Measurements from ENCODE around the gene TMEM255B. TPM values are rescaled to one million over a fixed set of nuclear protein-coding genes. Genes with fewer than 3 reads are reported as not detected.

TMEM255B gene
- total RNA-seq, 1 donor from 2014 or later = 13.8 TPM

DNA sequence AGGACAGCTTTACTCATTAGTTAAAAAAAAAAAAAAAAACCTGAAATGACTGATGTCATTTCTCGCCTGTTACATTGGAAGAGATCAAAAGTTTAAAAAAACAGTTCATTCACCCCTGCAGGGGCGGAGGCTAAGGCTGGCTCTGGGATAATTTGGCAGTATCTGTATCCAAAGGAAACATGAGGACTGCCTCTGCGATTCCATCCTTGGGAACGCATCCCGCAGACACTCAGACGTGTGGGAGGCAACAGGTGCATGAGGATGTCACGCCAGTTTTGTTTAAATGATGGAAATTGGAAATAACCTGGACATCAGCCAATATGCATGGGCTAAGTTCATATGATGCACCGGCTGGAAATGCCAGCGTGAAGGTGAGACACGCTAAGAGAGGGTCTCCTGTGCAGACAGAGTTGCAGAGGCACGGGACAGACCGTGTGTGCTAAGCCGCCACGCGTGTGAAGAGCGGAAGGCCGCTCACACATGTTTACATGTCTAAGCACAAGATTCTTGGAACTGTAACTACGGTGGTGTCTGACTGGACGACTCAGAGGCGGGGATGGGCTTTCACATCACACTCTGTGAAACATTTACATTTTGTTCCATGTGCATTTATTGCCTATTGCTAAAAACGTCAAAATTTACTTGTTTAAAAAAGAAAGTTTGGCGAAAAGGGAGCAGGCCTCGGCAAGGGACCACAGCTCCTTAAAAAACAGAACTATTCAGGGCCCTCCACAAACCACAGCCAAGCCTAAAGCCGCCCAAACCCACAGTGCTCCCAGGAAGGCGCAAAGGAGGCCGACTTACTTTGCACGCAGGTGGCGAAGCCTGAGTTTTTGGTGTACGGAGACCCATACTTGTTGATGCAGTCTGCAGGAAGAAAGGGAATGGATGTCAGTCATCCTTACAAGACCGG, 87.0 kb downstream of the TMEM255B start:
- H3K9me3 Mint-ChIP-seq (ENCODE audit: unreplicated experiment) = no peaks in the 10 kb centered on the region
- H3K4me1 Mint-ChIP-seq (ENCODE audit: low read depth, unreplicated experiment) = peaks cover 11% of the 10 kb centered on the region
- H3K27ac Mint-ChIP-seq (ENCODE audit: unreplicated experiment) = no peak overlapping the region
- H3K27me3 Mint-ChIP-seq (ENCODE audit: unreplicated experiment) = peaks cover 5% of the 10 kb centered on the region
- TF ChIP-seq, protein P1, sequence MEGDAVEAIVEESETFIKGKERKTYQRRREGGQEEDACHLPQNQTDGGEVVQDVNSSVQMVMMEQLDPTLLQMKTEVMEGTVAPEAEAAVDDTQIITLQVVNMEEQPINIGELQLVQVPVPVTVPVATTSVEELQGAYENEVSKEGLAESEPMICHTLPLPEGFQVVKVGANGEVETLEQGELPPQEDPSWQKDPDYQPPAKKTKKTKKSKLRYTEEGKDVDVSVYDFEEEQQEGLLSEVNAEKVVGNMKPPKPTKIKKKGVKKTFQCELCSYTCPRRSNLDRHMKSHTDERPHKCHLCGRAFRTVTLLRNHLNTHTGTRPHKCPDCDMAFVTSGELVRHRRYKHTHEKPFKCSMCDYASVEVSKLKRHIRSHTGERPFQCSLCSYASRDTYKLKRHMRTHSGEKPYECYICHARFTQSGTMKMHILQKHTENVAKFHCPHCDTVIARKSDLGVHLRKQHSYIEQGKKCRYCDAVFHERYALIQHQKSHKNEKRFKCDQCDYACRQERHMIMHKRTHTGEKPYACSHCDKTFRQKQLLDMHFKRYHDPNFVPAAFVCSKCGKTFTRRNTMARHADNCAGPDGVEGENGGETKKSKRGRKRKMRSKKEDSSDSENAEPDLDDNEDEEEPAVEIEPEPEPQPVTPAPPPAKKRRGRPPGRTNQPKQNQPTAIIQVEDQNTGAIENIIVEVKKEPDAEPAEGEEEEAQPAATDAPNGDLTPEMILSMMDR (IDR thresholded peaks at IDR 0.05; ENCODE audit: partially characterized antibody, unreplicated experiment) = no peak
- H3K36me3 Mint-ChIP-seq (ENCODE audit: unreplicated experiment) = no peaks in the 10 kb centered on the region
- H3K4me3 Mint-ChIP-seq (ENCODE audit: unreplicated experiment) = no peak overlapping the region
- DNase-seq = no peak

DNA sequence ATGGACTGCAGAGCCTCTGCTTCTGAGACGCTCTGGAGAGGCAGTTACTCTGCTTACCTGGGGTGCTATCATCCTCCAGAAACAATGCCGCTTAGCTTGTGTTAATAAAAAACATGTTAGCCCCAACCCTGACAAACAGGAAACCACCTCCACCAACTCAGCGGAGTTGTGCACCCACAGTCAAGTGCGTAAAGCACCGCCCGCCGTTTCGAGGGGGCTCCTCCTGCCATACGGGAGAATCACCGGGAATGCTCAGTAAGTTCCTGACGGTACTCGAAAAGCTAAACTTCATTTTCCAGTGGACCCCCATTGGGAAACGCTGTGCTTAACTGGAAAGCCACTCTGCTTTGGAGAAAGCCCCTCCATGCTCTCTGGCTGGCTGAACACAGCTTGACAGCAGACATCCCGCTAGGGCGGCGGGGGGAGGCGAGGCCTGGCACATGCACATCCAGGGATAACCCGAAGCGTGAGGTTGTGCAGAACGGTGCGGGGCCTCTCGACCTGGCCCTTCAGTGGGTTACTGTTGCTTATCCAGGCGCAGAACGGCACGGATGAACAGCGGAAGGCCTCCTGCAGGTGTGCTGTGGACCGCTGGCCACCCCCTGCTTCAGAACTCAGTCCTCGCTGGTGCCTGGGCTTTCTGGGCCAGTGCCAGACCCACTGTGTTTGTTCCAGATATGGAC, 87.8 kb downstream of the TMEM255B start:
- Mint-ChIP-seq H3K27ac (ENCODE audit: unreplicated experiment) (no peak overlapping the region), H3K4me3 (ENCODE audit: unreplicated experiment) (no peak overlapping the region), H3K9me3 (ENCODE audit: unreplicated experiment) (no peaks in the 10 kb centered on the region), H3K27me3 (ENCODE audit: unreplicated experiment) (peaks cover 2% of the 10 kb centered on the region), H3K36me3 (ENCODE audit: unreplicated experiment) (no peaks in the 10 kb centered on the region), H3K4me1 (ENCODE audit: low read depth, unreplicated experiment) (peaks cover 9% of the 10 kb centered on the region)
- no peak for DNase-seq
- TF ChIP-seq, protein P1 (IDR thresholded peaks at IDR 0.05; ENCODE audit: partially characterized antibody, unreplicated experiment) = no peak

DNA sequence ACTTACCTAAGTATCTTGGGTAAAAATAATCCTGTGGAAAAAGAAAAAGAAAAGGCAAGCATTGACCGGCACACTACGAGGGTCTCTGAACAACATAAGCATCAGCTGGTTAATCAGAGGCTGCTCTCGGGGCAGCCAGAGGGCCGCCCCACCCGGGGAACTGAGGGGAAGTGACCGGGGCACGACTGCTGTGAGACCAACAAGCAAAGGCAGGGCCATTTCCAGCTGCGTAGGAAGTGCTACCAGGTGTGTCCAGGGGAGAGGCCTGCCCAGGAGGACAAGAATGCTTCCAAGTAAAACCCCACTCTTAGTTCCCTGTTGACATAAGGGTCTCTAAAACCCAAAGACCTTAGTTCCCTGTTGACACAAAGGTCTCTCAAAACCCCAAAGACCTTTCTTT, 89.0 kb downstream of the TMEM255B start:
- TF ChIP-seq, protein P1 (IDR thresholded peaks at IDR 0.05; ENCODE audit: partially characterized antibody, unreplicated experiment) = no peak
- H3K36me3 Mint-ChIP-seq (ENCODE audit: unreplicated experiment) = no peaks in the 10 kb centered on the region
- H3K27me3 Mint-ChIP-seq (ENCODE audit: unreplicated experiment) = peaks cover 2% of the 10 kb centered on the region
- H3K4me1 Mint-ChIP-seq (ENCODE audit: low read depth, unreplicated experiment) = peaks cover 9% of the 10 kb centered on the region
- no peak overlapping the region for H3K4me3 Mint-ChIP-seq (ENCODE audit: unreplicated experiment)
- DNase-seq = no peak
- H3K27ac Mint-ChIP-seq (ENCODE audit: unreplicated experiment) = no peak overlapping the region
- H3K9me3 Mint-ChIP-seq (ENCODE audit: unreplicated experiment) = no peaks in the 10 kb centered on the region

DNA sequence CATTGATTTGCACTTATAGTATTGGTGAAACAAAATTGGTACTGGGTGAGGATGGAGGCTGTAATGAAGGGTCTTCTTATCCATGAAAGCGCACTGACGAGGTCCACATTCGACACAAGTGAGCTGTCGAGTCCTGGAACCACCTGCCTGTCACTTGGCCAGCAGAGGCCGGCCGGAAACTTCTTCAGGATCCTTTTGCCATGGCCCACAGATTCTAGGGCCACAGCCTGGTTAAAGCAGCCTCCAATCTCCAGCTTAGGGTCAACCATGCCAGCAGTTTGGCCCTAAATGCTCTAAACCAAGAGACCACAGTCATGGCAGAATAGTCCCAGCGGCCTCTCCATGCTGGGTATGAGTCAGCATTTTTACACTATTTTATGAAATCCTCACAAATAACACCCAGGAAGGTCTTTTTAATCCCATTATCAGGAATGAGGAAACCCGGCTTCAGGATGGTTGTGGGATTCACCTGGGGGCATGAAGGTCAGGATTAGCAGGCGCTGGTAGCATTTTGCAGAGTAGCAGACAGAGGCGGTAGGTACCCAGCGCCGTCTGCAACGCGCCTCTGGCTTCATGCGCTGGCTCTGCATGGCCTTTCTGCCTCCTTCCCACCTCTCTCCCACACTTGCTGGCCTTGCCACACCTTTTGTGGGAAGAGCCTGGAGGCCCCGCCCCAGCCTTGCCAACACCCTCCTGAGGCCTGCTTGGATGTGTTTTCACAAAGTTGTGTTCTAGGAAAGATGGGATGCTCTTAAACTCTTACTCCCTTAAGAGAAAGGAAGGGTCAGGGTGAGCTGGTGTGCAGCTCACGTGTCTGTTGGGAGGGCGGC, 89.6 kb downstream of the TMEM255B start:
- H3K27ac Mint-ChIP-seq (ENCODE audit: unreplicated experiment) = no peak overlapping the region
- no peaks in the 10 kb centered on the region for H3K36me3 Mint-ChIP-seq (ENCODE audit: unreplicated experiment)
- H3K27me3 Mint-ChIP-seq (ENCODE audit: unreplicated experiment) = peaks cover 1% of the 10 kb centered on the region
- TF ChIP-seq, protein P1 (IDR thresholded peaks at IDR 0.05; ENCODE audit: partially characterized antibody, unreplicated experiment) = no peak
- no peaks in the 10 kb centered on the region for H3K9me3 Mint-ChIP-seq (ENCODE audit: unreplicated experiment)
- H3K4me3 Mint-ChIP-seq (ENCODE audit: unreplicated experiment) = no peak overlapping the region
- H3K4me1 Mint-ChIP-seq (ENCODE audit: low read depth, unreplicated experiment) = peaks cover 9% of the 10 kb centered on the region
- DNase-seq = no peak

Measured in glutamatergic neuron (in vitro differentiated cells).